Smooth muscle cell (in vitro differentiated cells): ENCODE results near the gene EEF2K. TPM values are rescaled to one million over a fixed set of nuclear protein-coding genes. Genes with fewer than 3 reads are reported as not detected.
A peak's percentile ranks its signal among the peaks of the same experiment; 100 is the strongest.

Source experiments
- DNase-seq: peaks from one replicate; lab custom pipeline; 2025; ENCODE audit not compliant: unreplicated experiment; lab: John Stamatoyannopoulos, UW
- H2AFZ ChIP-seq: fragments of 200-600 bp; sonication (generic); 2 replicates; pipeline ENCODE4 v1.6.0; 2016; ENCODE audit warnings: antibody characterized with exemption, low read depth, mild to moderate bottlenecking
- H3F3A ChIP-seq: fragments of 200-600 bp; sonication (generic); 2 replicates; pipeline ENCODE4 v1.6.0; 2017; ENCODE audit warnings: antibody characterized with exemption, low read depth
- H3K27ac ChIP-seq: fragments of 200-600 bp; sonication (generic); 2 replicates; pipeline ENCODE4 v1.5.1; 2016; ENCODE audit warnings: low read depth, mild to moderate bottlenecking
- H3K27me3 ChIP-seq: fragments of 200-600 bp; sonication (generic); 2 replicates; pipeline ENCODE4 v1.6.1; 2016; ENCODE audit warnings: low read depth, mild to moderate bottlenecking
- H3K36me3 ChIP-seq: fragments of 200-600 bp; sonication (generic); 2 replicates; pipeline ENCODE4 v1.5.1; 2016; ENCODE audit warnings: low read depth
- H3K4me1 ChIP-seq: fragments of 200-600 bp; sonication (generic); 2 replicates; pipeline ENCODE4 v1.5.1; 2016; ENCODE audit warnings: low read depth
- H3K4me2 ChIP-seq: fragments of 200-600 bp; sonication (generic); 2 replicates; pipeline ENCODE4 v1.6.0; 2016; ENCODE audit warnings: mild to moderate bottlenecking
- H3K4me3 ChIP-seq: fragments of 200-600 bp; sonication (generic); 2 replicates; pipeline ENCODE4 v1.5.1; 2016; ENCODE audit warnings: mild to moderate bottlenecking
- H3K79me2 ChIP-seq: fragments of 200-600 bp; sonication (generic); 2 replicates; pipeline ENCODE4 v1.6.0; 2016; ENCODE audit warnings: low read depth, mild to moderate bottlenecking
- H3K9ac ChIP-seq: fragments of 200-600 bp; sonication (generic); 2 replicates; pipeline ENCODE4 v1.6.0; 2016; ENCODE audit warnings: low read depth
- H3K9me3 ChIP-seq: fragments of 200-600 bp; sonication (generic); replicated peaks from 2 replicates; pipeline ENCODE4 v1.5.1; 2016; ENCODE audit warnings: low read depth
- H4K20me1 ChIP-seq: fragments of 200-600 bp; sonication (generic); 2 replicates; pipeline ENCODE4 v1.6.0; 2016; ENCODE audit warnings: low read depth
- CTCF ChIP-seq: fragments of 200-600 bp; sonication (generic); IDR thresholded peaks from 2 replicates; pipeline ENCODE4 v1.5.1; 2017; ENCODE audit warnings: borderline replicate concordance, mild to moderate bottlenecking, antibody characterized with exemption; ENCODE audit not compliant: insufficient read depth, poor library complexity, severe bottlenecking
- WGBS: methylation state at CpG from one replicate; pipeline ENCODE4 v1.1.7; 2016; ENCODE audit warnings: low lambda C conversion rate; 5-methylcytosine and 5-hydroxymethylcytosine counted together
- polyA plus RNA-seq: library from polyadenylated mRNA; unstranded; fragments of >200 nt; fragmentation: Nextera tagmentation; extraction: Ambion mirVana; gene quantifications from 2 replicates; pipeline ENCODE4 v1.2.1, GENCODE V29; 2016
- total RNA-seq: library from RNA; depleted of rRNA; stranded (reverse); fragments of >200 nt; gene quantifications from 2 replicates; pipeline ENCODE4 v1.2.3, GENCODE V29; 2014

The EEF2K gene
- total and polyA plus RNA-seq, 2 experiments from 2014 or later: 8.7 to 12.8 TPM

GRCh38 chr16:22329199-22329695 is 123.2 kb downstream of the EEF2K start:
- no peak for DNase-seq
- Histone ChIP-seq H4K20me1 (no peaks in the 10 kb centered on the region), H3K9me3 (no peaks in the 10 kb centered on the region), H3K4me2 (no peak overlapping the region), H2AFZ (no peak overlapping the region), H3K27ac (no peak overlapping the region), H3K36me3 (peaks cover 3% of the 10 kb centered on the region), H3F3A (peaks cover 10% of the 10 kb centered on the region), H3K27me3 (no peaks in the 10 kb centered on the region), H3K9ac (no peak overlapping the region), H3K4me1 (no peaks in the 10 kb centered on the region), H3K79me2 (no peaks in the 10 kb centered on the region), H3K4me3 (no peak overlapping the region)
- TF ChIP-seq CTCF: no peak
- 97% methylated on average over 9 of the region's 9 CpGs for WGBS

GRCh38 chr16:22330326-22330725 is 124.2 kb downstream of the EEF2K start:
- Histone ChIP-seq H3K4me1 (no peaks in the 10 kb centered on the region), H3K9ac (no peak overlapping the region), H2AFZ (no peak overlapping the region), H3F3A (peaks cover 16% of the 10 kb centered on the region), H3K9me3 (no peaks in the 10 kb centered on the region), H3K36me3 (peaks cover 6% of the 10 kb centered on the region), H3K79me2 (no peaks in the 10 kb centered on the region), H3K4me3 (no peak overlapping the region), H3K27me3 (no peaks in the 10 kb centered on the region), H3K4me2 (no peak overlapping the region), H3K27ac (peak overlapping the region; percentile 56), H4K20me1 (peaks cover 8% of the 10 kb centered on the region)
- TF ChIP-seq CTCF: no peak
- 75% methylated on average over 4 of the region's 4 CpGs for WGBS
- DNase-seq: no peak

- H3F3A ChIP-seq: peaks cover 16% of the 10 kb centered on the region
- WGBS: 79% methylated on average over 6 of the region's 6 CpGs
- no peak overlapping the region for H3K9ac ChIP-seq
- H3K36me3 ChIP-seq: peaks cover 20% of the 10 kb centered on the region
- no peak for TF ChIP-seq CTCF
- H3K4me1 ChIP-seq: no peaks in the 10 kb centered on the region
- H3K27ac ChIP-seq: no peak overlapping the region
- no peaks in the 10 kb centered on the region for H3K9me3 ChIP-seq
- peaks cover 14% of the 10 kb centered on the region for H4K20me1 ChIP-seq
- no peak overlapping the region for H3K4me2 ChIP-seq
- no peak overlapping the region for H3K4me3 ChIP-seq
- H2AFZ ChIP-seq: no peak overlapping the region
- no peaks in the 10 kb centered on the region for H3K27me3 ChIP-seq
- H3K79me2 ChIP-seq: peaks cover 5% of the 10 kb centered on the region
- DNase-seq: no peak
Observed at GRCh38 chr16:22333457-22333994, 127.4 kb downstream of the EEF2K start.

GRCh38 chr16:22335668-22336246 is 129.7 kb downstream of the EEF2K start:
- Histone ChIP-seq H4K20me1 (peaks cover 14% of the 10 kb centered on the region), H3K27ac (no peak overlapping the region), H2AFZ (no peak overlapping the region), H3K9me3 (no peaks in the 10 kb centered on the region), H3K4me3 (no peak overlapping the region), H3K79me2 (peaks cover 5% of the 10 kb centered on the region), H3K27me3 (no peaks in the 10 kb centered on the region), H3K4me2 (no peak overlapping the region), H3K9ac (no peak overlapping the region), H3F3A (peaks cover 11% of the 10 kb centered on the region), H3K36me3 (peaks cover 20% of the 10 kb centered on the region), H3K4me1 (no peaks in the 10 kb centered on the region)
- DNase-seq: no peak
- TF ChIP-seq CTCF: no peak
- 94% methylated on average over 3 of the region's 3 CpGs for WGBS
